ENCODE results near the gene LIPC.

The LIPC gene

GRCh38 chr15:58589047-58589446, 157.3 kb downstream of the LIPC start:
- TF ChIP-seq CTCF (IDR thresholded peaks at IDR 0.05; ENCODE audit: low read depth, low read length): no peak
- H3K4me3 ChIP-seq (ENCODE audit: low read depth, low read length): no peak overlapping the region

GRCh38 chr15:58590236-58590635, 158.4 kb downstream of the LIPC start:
- H3K4me3 ChIP-seq (ENCODE audit: low read depth, low read length): no peak overlapping the region
- no peak for TF ChIP-seq CTCF (IDR thresholded peaks at IDR 0.05; ENCODE audit: low read depth, low read length)

GRCh38 chr15:58590926-58591325, 159.1 kb downstream of the LIPC start:
- no peak for TF ChIP-seq CTCF (IDR thresholded peaks at IDR 0.05; ENCODE audit: low read depth, low read length)
- H3K4me3 ChIP-seq (ENCODE audit: low read depth, low read length): no peak overlapping the region

GRCh38 chr15:58593870-58594269, 162.1 kb downstream of the LIPC start:
- no peak overlapping the region for H3K4me3 ChIP-seq (ENCODE audit: low read depth, low read length)
- no peak for TF ChIP-seq CTCF (IDR thresholded peaks at IDR 0.05; ENCODE audit: low read depth, low read length)

- TF ChIP-seq CTCF (IDR thresholded peaks at IDR 0.05; ENCODE audit: low read depth, low read length): no peak
- no peak overlapping the region for H3K4me3 ChIP-seq (ENCODE audit: low read depth, low read length)
Observed at GRCh38 chr15:58594898-58595297, 163.1 kb downstream of the LIPC start.

GRCh38 chr15:58595516-58596263, 163.9 kb downstream of the LIPC start:
- no peak overlapping the region for H3K4me3 ChIP-seq (ENCODE audit: low read depth, low read length)
- TF ChIP-seq CTCF (IDR thresholded peaks at IDR 0.05; ENCODE audit: low read depth, low read length): no peak

- H3K4me3 ChIP-seq (ENCODE audit: low read depth, low read length): no peak overlapping the region
- no peak for TF ChIP-seq CTCF (IDR thresholded peaks at IDR 0.05; ENCODE audit: low read depth, low read length)
Observed at GRCh38 chr15:58597943-58598828, 166.4 kb downstream of the LIPC start.
